Measurements from ENCODE around the gene MACROD2. TPM values are rescaled to one million over a fixed set of nuclear protein-coding genes. Genes with fewer than 3 reads are reported as not detected.

The MACROD2 gene
- total RNA-seq, 1 experiment from 2014 or later, result 1.6 TPM

DNA sequence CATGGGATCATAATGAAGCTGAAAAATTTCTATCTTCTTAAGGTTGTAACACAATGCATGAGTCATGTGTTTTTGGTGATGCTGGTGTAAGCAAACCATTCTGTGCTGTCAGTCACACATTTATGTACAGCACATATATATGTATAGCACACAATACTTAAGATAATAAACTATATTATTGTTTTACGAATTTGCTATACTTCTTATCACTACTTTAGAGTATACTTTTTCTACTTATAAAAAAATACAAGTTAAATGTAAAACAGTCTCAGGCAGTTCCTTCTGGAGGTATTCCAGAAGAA, 1262.2 kb downstream of the MACROD2 start:
- H3K4ac ChIP-seq (ENCODE audit: low read depth, low read length), result no peak overlapping the region
- H3K36me3 Mint-ChIP-seq (ENCODE audit: insufficient read depth in 1 of 3, low read depth in 3 of 3), result no peaks in the 10 kb centered on the region
- no peak overlapping the region for H3K4me2 ChIP-seq (ENCODE audit: insufficient read depth, insufficient read length, low read length)

More for the DNA sequence above, 1262.2 kb downstream of the MACROD2 start:
- Histone ChIP-seq H2BK15ac (ENCODE audit: low read depth, low read length) (no peak overlapping the region), H4K91ac (ENCODE audit: insufficient read length, low read depth, low read length) (no peak overlapping the region), H3K23ac (ENCODE audit: insufficient read length, low read depth, low read length) (no peak overlapping the region), H3K56ac (ENCODE audit: insufficient read length, low read depth, low read length) (no peak overlapping the region), H3K23me2 (ENCODE audit: insufficient read length, low read depth, low read length, poor library complexity, severe bottlenecking) (no peaks in the 10 kb centered on the region), H4K20me1 (ENCODE audit: control insufficient read depth, insufficient read depth, insufficient read length) (no peaks in the 10 kb centered on the region), H2BK120ac (ENCODE audit: low read depth, low read length, poor library complexity, severe bottlenecking) (no peak overlapping the region), H3K9ac (ENCODE audit: extremely low read depth, insufficient read length, low read length) (no peak overlapping the region), H4K5ac (ENCODE audit: insufficient read length, low read depth, low read length) (no peak overlapping the region), H2AK5ac (ENCODE audit: insufficient read length, low read length) (no peak overlapping the region), H3T11ph (ENCODE audit: low read length) (no peak overlapping the region), H2BK12ac (ENCODE audit: insufficient read length, low read depth, low read length) (no peak overlapping the region), H3K79me1 (ENCODE audit: insufficient read depth, low read depth, low read length, poor library complexity, severe bottlenecking) (no peaks in the 10 kb centered on the region), H2AFZ (ENCODE audit: low read length) (no peak overlapping the region), H3K18ac (ENCODE audit: insufficient read length, low read depth, low read length) (no peak overlapping the region), H3K27ac (ENCODE audit: insufficient read length, low read depth, low read length) (no peak overlapping the region), H2BK5ac (ENCODE audit: insufficient read length, low read length) (no peak overlapping the region), H3K9me3 (ENCODE audit: control insufficient read depth, low read depth, low read length) (no peaks in the 10 kb centered on the region), H4K8ac (replicated peaks; ENCODE audit: insufficient read length, low read depth, low read length) (no peak overlapping the region), H3K79me2 (ENCODE audit: insufficient read depth, low read length) (no peaks in the 10 kb centered on the region), H3K14ac (ENCODE audit: insufficient read depth, low read length) (no peak overlapping the region), H2BK20ac (ENCODE audit: low read depth, low read length, poor library complexity, severe bottlenecking) (no peak overlapping the region), H3K4me1 (ENCODE audit: insufficient read depth, low read length) (no peaks in the 10 kb centered on the region), H3K27me3 (ENCODE audit: insufficient read depth, low read length) (no peaks in the 10 kb centered on the region)
- no peak overlapping the region for H3K4me3 Mint-ChIP-seq
- H3K9me3 Mint-ChIP-seq, result no peaks in the 10 kb centered on the region
- no peak overlapping the region for H3K27ac Mint-ChIP-seq
- WGBS (ENCODE audit: extremely low coverage, insufficient read length, low lambda C conversion rate), result no CpG with 5 or more reads among the region's 1 CpG
- H3K27me3 Mint-ChIP-seq (ENCODE audit: low read depth), result no peaks in the 10 kb centered on the region
- H3K4me1 Mint-ChIP-seq, result peaks cover 0 to 3% of the 10 kb centered on the region in 2 experiments; a peak in 2 of 4 replicates
- TF ChIP-seq, protein P1, sequence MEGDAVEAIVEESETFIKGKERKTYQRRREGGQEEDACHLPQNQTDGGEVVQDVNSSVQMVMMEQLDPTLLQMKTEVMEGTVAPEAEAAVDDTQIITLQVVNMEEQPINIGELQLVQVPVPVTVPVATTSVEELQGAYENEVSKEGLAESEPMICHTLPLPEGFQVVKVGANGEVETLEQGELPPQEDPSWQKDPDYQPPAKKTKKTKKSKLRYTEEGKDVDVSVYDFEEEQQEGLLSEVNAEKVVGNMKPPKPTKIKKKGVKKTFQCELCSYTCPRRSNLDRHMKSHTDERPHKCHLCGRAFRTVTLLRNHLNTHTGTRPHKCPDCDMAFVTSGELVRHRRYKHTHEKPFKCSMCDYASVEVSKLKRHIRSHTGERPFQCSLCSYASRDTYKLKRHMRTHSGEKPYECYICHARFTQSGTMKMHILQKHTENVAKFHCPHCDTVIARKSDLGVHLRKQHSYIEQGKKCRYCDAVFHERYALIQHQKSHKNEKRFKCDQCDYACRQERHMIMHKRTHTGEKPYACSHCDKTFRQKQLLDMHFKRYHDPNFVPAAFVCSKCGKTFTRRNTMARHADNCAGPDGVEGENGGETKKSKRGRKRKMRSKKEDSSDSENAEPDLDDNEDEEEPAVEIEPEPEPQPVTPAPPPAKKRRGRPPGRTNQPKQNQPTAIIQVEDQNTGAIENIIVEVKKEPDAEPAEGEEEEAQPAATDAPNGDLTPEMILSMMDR (conservative IDR thresholded peaks at IDR 0.05), result no peak
- DNase-seq, result no peak

Data from H9 (cell line).